HL-60 (cell line): ENCODE results near the gene PLSCR5.

ENCODE experiments used
- DNase-seq, 2 experiments: peaks; one replicate each; pipeline ENCODE4 v3.0.0-alpha.2; 2010 to 2020; ENCODE audit warnings: low read depth in 1 of 2, low spot score in 1 of 2
- H3K27ac ChIP-seq: fragments of 250-450 bp; sonication (Bioruptor Pico); replicated peaks from 2 replicates; pipeline ENCODE4 v1.5.1; 2020; ENCODE audit warnings: mild to moderate bottlenecking, moderate library complexity
- H3K27me3 ChIP-seq: fragments of 250-450 bp; sonication (Bioruptor Pico); 2 replicates; pipeline ENCODE4 v1.5.1; 2021; ENCODE audit warnings: mild to moderate bottlenecking, moderate library complexity; ENCODE audit not compliant: insufficient read depth, poor library complexity, severe bottlenecking
- H3K4me3 ChIP-seq: replicated peaks from 2 replicates; pipeline ENCODE4 v1.5.1; 2011; ENCODE audit warnings: mild to moderate bottlenecking, control low read depth, low read length; ENCODE audit not compliant: insufficient read depth
- GABPA ChIP-seq: IDR thresholded peaks from 2 replicates; pipeline ENCODE4 v1.6.1; 2012; ENCODE audit warnings: low read depth
- POLR2AphosphoS5 ChIP-seq: IDR thresholded peaks from 2 replicates; pipeline ENCODE4 v1.6.1; 2012; ENCODE audit warnings: low read depth
- SPI1 ChIP-seq: IDR thresholded peaks from 2 replicates; pipeline ENCODE4 v1.6.1; 2012; ENCODE audit warnings: low read depth, mild to moderate bottlenecking, borderline replicate concordance
- TF ChIP-seq, protein P1 (sequence below): IDR thresholded peaks from 2 replicates; pipeline ENCODE4 v1.6.1; 2012; ENCODE audit warnings: low read depth; ENCODE audit not compliant: insufficient replicate concordance
- TF ChIP-seq, protein P2 (sequence below): IDR thresholded peaks from one replicate; pipeline ENCODE4 v1.5.1; 2011; ENCODE audit warnings: low read length, control low read depth, inconsistent platforms; ENCODE audit not compliant: insufficient read depth

PLSCR5 gene

DNA sequence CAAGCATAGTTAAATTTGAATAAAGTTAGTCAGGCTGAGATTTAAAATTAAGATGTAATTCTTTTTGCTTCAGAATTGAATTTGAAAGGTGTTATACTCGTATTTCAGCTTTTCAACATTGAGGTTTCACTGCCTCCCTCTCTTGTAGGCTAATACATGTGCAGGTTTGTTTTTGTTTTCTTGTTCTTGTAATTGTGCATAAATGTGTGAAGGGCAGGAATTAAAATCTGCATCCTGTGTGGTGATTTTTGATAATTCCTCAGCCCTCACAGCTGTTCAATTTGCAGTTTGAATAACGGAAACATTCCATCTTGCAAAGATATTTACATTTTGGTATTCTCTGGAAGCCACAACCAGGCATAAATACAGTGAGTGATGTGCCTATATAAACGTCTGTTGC, 35.8 kb downstream of the PLSCR5 start:
- TF ChIP-seq, protein P1, sequence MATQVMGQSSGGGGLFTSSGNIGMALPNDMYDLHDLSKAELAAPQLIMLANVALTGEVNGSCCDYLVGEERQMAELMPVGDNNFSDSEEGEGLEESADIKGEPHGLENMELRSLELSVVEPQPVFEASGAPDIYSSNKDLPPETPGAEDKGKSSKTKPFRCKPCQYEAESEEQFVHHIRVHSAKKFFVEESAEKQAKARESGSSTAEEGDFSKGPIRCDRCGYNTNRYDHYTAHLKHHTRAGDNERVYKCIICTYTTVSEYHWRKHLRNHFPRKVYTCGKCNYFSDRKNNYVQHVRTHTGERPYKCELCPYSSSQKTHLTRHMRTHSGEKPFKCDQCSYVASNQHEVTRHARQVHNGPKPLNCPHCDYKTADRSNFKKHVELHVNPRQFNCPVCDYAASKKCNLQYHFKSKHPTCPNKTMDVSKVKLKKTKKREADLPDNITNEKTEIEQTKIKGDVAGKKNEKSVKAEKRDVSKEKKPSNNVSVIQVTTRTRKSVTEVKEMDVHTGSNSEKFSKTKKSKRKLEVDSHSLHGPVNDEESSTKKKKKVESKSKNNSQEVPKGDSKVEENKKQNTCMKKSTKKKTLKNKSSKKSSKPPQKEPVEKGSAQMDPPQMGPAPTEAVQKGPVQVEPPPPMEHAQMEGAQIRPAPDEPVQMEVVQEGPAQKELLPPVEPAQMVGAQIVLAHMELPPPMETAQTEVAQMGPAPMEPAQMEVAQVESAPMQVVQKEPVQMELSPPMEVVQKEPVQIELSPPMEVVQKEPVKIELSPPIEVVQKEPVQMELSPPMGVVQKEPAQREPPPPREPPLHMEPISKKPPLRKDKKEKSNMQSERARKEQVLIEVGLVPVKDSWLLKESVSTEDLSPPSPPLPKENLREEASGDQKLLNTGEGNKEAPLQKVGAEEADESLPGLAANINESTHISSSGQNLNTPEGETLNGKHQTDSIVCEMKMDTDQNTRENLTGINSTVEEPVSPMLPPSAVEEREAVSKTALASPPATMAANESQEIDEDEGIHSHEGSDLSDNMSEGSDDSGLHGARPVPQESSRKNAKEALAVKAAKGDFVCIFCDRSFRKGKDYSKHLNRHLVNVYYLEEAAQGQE = no peak
- TF ChIP-seq SPI1 = no peak
- TF ChIP-seq GABPA = no peak
- TF ChIP-seq POLR2AphosphoS5 = no peak
- Histone ChIP-seq H3K4me3 (no peak overlapping the region), H3K27me3 (no peaks in the 10 kb centered on the region), H3K27ac (no peak overlapping the region)
- no peak for DNase-seq

DNA sequence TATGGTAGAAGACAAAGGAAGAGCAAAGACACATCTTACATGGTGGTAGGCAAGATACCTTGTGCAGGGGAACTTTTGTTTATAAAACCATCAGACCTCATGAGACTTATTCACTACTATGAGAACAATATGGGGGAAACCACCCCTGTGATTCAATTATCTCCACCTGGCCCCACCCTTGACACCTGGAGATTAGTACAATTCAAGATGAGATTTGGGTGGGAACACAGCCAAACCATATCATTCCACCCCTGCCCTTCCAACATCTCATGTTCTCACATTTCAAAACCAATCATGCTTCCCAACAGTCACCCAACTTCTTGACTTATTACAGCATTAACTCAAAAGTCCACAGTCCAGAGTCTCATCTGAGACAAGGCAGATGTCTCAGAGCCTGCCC, 39.0 kb downstream of the PLSCR5 start:
- DNase-seq = no peak
- no peaks in the 10 kb centered on the region for H3K27me3 ChIP-seq
- TF ChIP-seq, protein P2, sequence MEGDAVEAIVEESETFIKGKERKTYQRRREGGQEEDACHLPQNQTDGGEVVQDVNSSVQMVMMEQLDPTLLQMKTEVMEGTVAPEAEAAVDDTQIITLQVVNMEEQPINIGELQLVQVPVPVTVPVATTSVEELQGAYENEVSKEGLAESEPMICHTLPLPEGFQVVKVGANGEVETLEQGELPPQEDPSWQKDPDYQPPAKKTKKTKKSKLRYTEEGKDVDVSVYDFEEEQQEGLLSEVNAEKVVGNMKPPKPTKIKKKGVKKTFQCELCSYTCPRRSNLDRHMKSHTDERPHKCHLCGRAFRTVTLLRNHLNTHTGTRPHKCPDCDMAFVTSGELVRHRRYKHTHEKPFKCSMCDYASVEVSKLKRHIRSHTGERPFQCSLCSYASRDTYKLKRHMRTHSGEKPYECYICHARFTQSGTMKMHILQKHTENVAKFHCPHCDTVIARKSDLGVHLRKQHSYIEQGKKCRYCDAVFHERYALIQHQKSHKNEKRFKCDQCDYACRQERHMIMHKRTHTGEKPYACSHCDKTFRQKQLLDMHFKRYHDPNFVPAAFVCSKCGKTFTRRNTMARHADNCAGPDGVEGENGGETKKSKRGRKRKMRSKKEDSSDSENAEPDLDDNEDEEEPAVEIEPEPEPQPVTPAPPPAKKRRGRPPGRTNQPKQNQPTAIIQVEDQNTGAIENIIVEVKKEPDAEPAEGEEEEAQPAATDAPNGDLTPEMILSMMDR = no peak
- TF ChIP-seq GABPA (no peak), POLR2AphosphoS5 (no peak), SPI1 (no peak)
- TF ChIP-seq, protein P1 = no peak
- no peak overlapping the region for H3K27ac ChIP-seq
- H3K4me3 ChIP-seq = no peak overlapping the region

DNA sequence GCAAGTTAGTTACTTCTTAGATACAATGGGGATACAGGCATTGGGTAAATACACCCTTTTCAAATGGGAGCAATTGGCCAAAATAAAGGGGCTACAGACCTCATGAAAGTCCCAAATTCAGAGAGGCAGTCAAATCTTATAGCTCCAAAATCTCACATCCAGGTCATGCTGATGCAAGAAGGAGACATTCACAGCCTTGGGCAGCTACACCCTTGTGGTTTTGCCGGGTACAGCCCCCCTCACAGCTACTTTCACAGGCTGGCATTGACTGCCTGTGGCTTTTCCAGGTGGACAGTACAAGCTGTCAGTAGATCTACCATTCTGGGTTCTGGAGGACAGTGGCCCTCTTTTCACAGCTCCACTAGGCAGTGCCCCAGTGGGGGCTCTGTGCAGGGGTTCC, 43.3 kb downstream of the PLSCR5 start:
- no peaks in the 10 kb centered on the region for H3K27me3 ChIP-seq
- no peak for TF ChIP-seq GABPA
- no peak for TF ChIP-seq POLR2AphosphoS5
- TF ChIP-seq, protein P2 = no peak
- no peak for TF ChIP-seq SPI1
- TF ChIP-seq, protein P1 = no peak
- peak in 1 of 2 experiments; percentile 5 for DNase-seq

DNA sequence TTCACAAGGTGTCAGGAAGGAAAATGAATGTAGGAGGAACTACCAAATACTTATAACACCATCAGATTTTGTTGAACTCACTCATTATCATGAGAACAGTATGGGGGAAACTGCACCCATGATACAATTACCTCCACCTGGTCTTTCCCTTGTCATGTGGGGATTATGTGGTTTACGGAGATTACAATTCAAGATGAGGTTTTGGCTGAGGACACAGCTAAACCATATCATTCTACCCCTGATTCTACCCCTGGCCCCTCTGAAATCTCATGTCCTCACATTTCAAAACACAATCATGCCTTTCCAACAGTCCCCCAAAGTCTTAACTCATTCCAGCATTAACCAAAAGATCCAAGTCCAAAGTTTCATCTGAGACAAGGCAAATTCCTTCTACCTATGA, 43.7 kb downstream of the PLSCR5 start:
- Histone ChIP-seq H3K4me3 (no peak overlapping the region), H3K27ac (no peak overlapping the region)

More for the DNA sequence above, 43.3 kb downstream of the PLSCR5 start:
- H3K4me3 ChIP-seq = no peak overlapping the region
- H3K27ac ChIP-seq = no peak overlapping the region

More for the DNA sequence above, 43.7 kb downstream of the PLSCR5 start:
- TF ChIP-seq, protein P1 = no peak
- TF ChIP-seq POLR2AphosphoS5 (no peak), GABPA (no peak), SPI1 (no peak)
- TF ChIP-seq, protein P2 = no peak
- DNase-seq = no peak
- H3K27me3 ChIP-seq = no peaks in the 10 kb centered on the region
